Karpas-422 (cell line): ENCODE data around the gene GALNT12. TPM values are rescaled to one million over a fixed set of nuclear protein-coding genes. Genes with fewer than 3 reads are reported as not detected.

Experiments used
- DNase-seq: peaks from one replicate; pipeline ENCODE4 v3.0.0-alpha.2; 2015
- H2AFZ ChIP-seq: fragments of 200-600 bp; sonication (generic); 2 replicates; pipeline ENCODE4 v1.6.1; 2014; ENCODE audit warnings: antibody characterized with exemption, low read length, mixed read lengths
- H3K27ac ChIP-seq: fragments of 200-600 bp; sonication (generic); 2 replicates; pipeline ENCODE4 v1.5.1; 2014; ENCODE audit warnings: mild to moderate bottlenecking, low read length, moderate library complexity
- H3K27me3 ChIP-seq: fragments of 200-600 bp; sonication (generic); 2 replicates; pipeline ENCODE4 v1.6.1; 2014; ENCODE audit warnings: low read length, mixed read lengths
- H3K36me3 ChIP-seq: fragments of 200-600 bp; sonication (generic); 2 replicates; pipeline ENCODE4 v1.6.1; 2014; ENCODE audit warnings: low read length, mixed read lengths; ENCODE audit not compliant: insufficient read depth
- H3K4me1 ChIP-seq: fragments of 200-600 bp; sonication (generic); 2 replicates; pipeline ENCODE4 v1.6.1; 2014; ENCODE audit warnings: mild to moderate bottlenecking, low read length, mixed read lengths
- H3K4me2 ChIP-seq: fragments of 200-600 bp; sonication (generic); 2 replicates; pipeline ENCODE4 v1.6.1; 2014; ENCODE audit warnings: low read length, low read depth, mild to moderate bottlenecking; ENCODE audit not compliant: poor library complexity, severe bottlenecking
- H3K4me3 ChIP-seq: fragments of 200-600 bp; sonication (generic); 2 replicates; pipeline ENCODE4 v1.5.1; 2014; ENCODE audit warnings: mild to moderate bottlenecking, antibody characterized with exemption, low read length, mixed read lengths
- H3K79me2 ChIP-seq: fragments of 200-600 bp; sonication (generic); 2 replicates; pipeline ENCODE4 v1.6.1; 2014; ENCODE audit warnings: mild to moderate bottlenecking, low read length, mixed read lengths
- H3K9ac ChIP-seq: fragments of 200-600 bp; sonication (generic); 2 replicates; pipeline ENCODE4 v1.6.0; 2014; ENCODE audit warnings: low read length
- H3K9me2 ChIP-seq: fragments of 200-600 bp; sonication (generic), shearing (Covaris generic); replicated peaks from 2 replicates; pipeline ENCODE4 v1.6.0; 2014; ENCODE audit warnings: mild to moderate bottlenecking, low read length, moderate library complexity; ENCODE audit not compliant: insufficient read depth
- H3K9me3 ChIP-seq: fragments of 300-700, 200-600 bp; sonication (generic); 2 replicates; pipeline ENCODE4 v1.6.1; 2014; ENCODE audit warnings: low read length, mixed read lengths
- H4K20me1 ChIP-seq: fragments of 200-600 bp; sonication (generic); 2 replicates; pipeline ENCODE4 v1.6.1; 2014; ENCODE audit warnings: mild to moderate bottlenecking, antibody characterized with exemption, low read length, low read depth; ENCODE audit not compliant: insufficient read depth
- total RNA-seq: library from RNA; depleted of rRNA; stranded (reverse); fragments of >200 nt; shearing (Covaris generic); gene quantifications from 2 replicates; pipeline ENCODE4 v1.2.3, GENCODE V29; 2014; ENCODE audit warnings: low replicate concordance

GALNT12 gene
- total RNA-seq, 1 experiment from 2014 or later = 14.9 TPM

DNA sequence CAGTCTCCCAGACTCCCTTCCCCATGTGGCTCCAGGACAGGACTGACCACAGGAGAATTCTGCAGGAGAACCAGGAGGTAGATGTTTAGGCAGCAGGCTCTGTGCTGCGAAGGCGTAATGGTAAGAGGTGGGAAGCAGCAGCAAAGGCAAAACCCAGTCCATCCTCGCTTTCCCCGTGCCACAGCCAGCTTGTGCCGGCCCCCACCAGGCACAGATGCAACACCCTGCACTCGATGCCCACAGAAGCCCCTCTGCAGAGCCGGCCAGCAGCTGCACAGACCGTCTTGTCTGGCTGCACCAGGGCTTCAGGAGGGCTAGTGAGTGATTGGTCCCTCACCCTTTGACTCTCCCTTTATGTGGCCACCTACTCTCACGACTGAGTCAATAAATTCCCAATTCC is 39.1 kb upstream of the GALNT12 start:
- H3K27ac ChIP-seq = no peak overlapping the region
- no peak overlapping the region for H2AFZ ChIP-seq
- H3K27me3 ChIP-seq = no peaks in the 10 kb centered on the region
- no peaks in the 10 kb centered on the region for H3K9me3 ChIP-seq
- DNase-seq = no peak
- H3K4me1 ChIP-seq = peaks cover 9% of the 10 kb centered on the region
- no peak overlapping the region for H3K4me2 ChIP-seq
- no peak overlapping the region for H3K9ac ChIP-seq
- peaks cover 12% of the 10 kb centered on the region for H3K36me3 ChIP-seq
- H4K20me1 ChIP-seq = no peaks in the 10 kb centered on the region
- no peaks in the 10 kb centered on the region for H3K9me2 ChIP-seq
- H3K4me3 ChIP-seq = no peak overlapping the region
- H3K79me2 ChIP-seq = no peaks in the 10 kb centered on the region

GRCh38 chr9:98770717-98771116 is 36.8 kb upstream of the GALNT12 start:
- DNase-seq = no peak
- H3K27me3 ChIP-seq = no peaks in the 10 kb centered on the region
- H3K4me1 ChIP-seq = peaks cover 1% of the 10 kb centered on the region; the same call in 1 of the 2 replicates
- peaks cover 12% of the 10 kb centered on the region for H3K36me3 ChIP-seq
- H2AFZ ChIP-seq = no peak overlapping the region
- H4K20me1 ChIP-seq = no peaks in the 10 kb centered on the region
- H3K79me2 ChIP-seq = no peaks in the 10 kb centered on the region
- no peak overlapping the region for H3K9ac ChIP-seq
- no peak overlapping the region for H3K4me2 ChIP-seq
- H3K9me2 ChIP-seq = no peaks in the 10 kb centered on the region
- no peak overlapping the region for H3K4me3 ChIP-seq
- no peak overlapping the region for H3K27ac ChIP-seq
- H3K9me3 ChIP-seq = no peaks in the 10 kb centered on the region

- Histone ChIP-seq H3K36me3 (peaks cover 12% of the 10 kb centered on the region), H3K4me2 (no peak overlapping the region), H3K27me3 (no peaks in the 10 kb centered on the region), H3K9me3 (no peaks in the 10 kb centered on the region), H4K20me1 (no peaks in the 10 kb centered on the region), H3K79me2 (no peaks in the 10 kb centered on the region), H3K4me1 (peaks cover 2% of the 10 kb centered on the region; the same call in 1 of the 2 replicates), H3K27ac (no peak overlapping the region), H3K4me3 (no peak overlapping the region), H2AFZ (no peak overlapping the region), H3K9me2 (no peaks in the 10 kb centered on the region), H3K9ac (no peak overlapping the region)
- DNase-seq = no peak
Observed at GRCh38 chr9:98771209-98771874, 36.1 kb upstream of the GALNT12 start.

DNA sequence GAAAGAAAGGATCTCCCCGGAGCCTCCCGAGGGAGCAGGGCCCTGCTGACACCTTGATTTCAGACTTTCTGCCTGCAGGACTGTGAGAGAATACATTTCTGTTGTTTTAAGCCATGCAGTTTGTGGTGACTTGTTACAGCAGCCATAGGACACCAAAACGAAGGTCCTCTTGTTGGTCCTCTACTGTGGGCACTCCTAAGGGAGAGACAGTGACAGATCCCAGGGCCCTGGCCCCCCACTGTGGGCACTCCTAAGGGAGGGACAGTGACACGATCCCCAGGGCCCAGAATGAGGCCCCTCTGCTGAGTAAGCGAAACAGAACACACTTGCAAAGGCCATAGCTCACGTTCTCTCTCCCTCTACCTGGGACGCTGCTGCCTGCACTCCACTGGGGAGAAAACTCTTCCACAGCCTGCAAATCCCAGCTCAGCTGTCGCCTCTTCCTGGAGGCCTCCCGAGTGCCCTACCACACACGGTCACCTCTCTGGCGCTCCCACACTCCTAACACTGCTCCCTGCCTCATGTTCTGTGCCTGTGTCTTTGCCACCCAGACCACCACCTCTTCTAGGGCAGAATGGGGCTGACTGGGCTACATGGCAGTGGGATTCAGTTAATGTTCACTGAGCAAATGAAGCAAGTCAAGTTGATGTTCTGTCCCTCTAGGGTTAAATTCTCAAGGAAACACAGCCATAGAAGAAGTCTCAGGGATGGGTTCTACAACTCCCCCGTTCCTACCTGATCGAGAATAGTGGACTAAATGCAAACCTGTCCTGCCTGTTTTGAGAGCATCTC is 34.9 kb upstream of the GALNT12 start:
- DNase-seq = no peak

GRCh38 chr9:98773721-98774120 is 33.7 kb upstream of the GALNT12 start:
- no peaks in the 10 kb centered on the region for H4K20me1 ChIP-seq
- DNase-seq = no peak
- H3K27ac ChIP-seq = no peak overlapping the region
- H3K4me3 ChIP-seq = no peak overlapping the region
- no peak overlapping the region for H3K4me2 ChIP-seq
- no peaks in the 10 kb centered on the region for H3K79me2 ChIP-seq
- H3K4me1 ChIP-seq = peaks cover 2% of the 10 kb centered on the region; the same call in 1 of the 2 replicates
- no peaks in the 10 kb centered on the region for H3K9me2 ChIP-seq
- H3K27me3 ChIP-seq = no peaks in the 10 kb centered on the region
- H3K9ac ChIP-seq = no peak overlapping the region
- no peaks in the 10 kb centered on the region for H3K9me3 ChIP-seq
- H2AFZ ChIP-seq = no peak overlapping the region
- peaks cover 12% of the 10 kb centered on the region for H3K36me3 ChIP-seq

More for the DNA sequence above, 34.9 kb upstream of the GALNT12 start:
- Histone ChIP-seq H3K4me3 (no peak overlapping the region), H3K9me3 (no peaks in the 10 kb centered on the region), H3K4me1 (peaks cover 2% of the 10 kb centered on the region; the same call in 1 of the 2 replicates), H3K9me2 (no peaks in the 10 kb centered on the region), H3K9ac (no peak overlapping the region), H3K27ac (no peak overlapping the region), H3K4me2 (no peak overlapping the region), H3K79me2 (no peaks in the 10 kb centered on the region), H3K27me3 (no peaks in the 10 kb centered on the region), H4K20me1 (no peaks in the 10 kb centered on the region), H3K36me3 (peaks cover 12% of the 10 kb centered on the region), H2AFZ (no peak overlapping the region)

DNA sequence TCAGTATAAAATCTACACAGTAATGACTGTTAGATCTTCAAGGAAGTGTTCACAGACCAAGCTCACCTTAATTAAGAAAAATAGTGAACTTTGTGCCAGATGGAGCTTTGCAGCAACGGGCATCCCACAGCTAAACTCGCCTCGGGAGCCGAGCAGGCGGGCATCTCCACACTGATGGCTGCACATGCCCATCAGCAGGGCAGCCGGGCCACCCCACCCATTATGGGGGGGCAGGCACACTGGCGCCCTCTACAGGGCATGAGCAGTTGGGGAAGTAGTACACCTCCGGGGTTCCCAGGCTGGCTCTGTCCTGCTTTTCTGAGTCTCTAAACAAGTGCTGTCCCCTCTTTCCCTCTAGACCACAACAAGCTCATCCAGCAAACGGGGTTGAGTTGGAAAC is 32.7 kb upstream of the GALNT12 start:
- peaks cover 2% of the 10 kb centered on the region; the same call in 1 of the 2 replicates for H3K4me1 ChIP-seq

GRCh38 chr9:98775831-98776441 is 31.5 kb upstream of the GALNT12 start:
- peaks cover 2% of the 10 kb centered on the region; the same call in 1 of the 2 replicates for H3K4me1 ChIP-seq
- no peak overlapping the region for H3K4me3 ChIP-seq
- H3K36me3 ChIP-seq = peaks cover 8% of the 10 kb centered on the region; the same call in 1 of the 2 replicates
- H3K27ac ChIP-seq = no peak overlapping the region
- 0 out of 2 replicates have a peak overlapping the region, but pooled peaks have one; percentile 6 for H2AFZ ChIP-seq
- H3K79me2 ChIP-seq = no peaks in the 10 kb centered on the region
- H3K27me3 ChIP-seq = no peaks in the 10 kb centered on the region
- H3K9me2 ChIP-seq = no peaks in the 10 kb centered on the region
- no peaks in the 10 kb centered on the region for H4K20me1 ChIP-seq
- no peak overlapping the region for H3K9ac ChIP-seq
- DNase-seq = peak; percentile 93
- no peak overlapping the region for H3K4me2 ChIP-seq
- no peaks in the 10 kb centered on the region for H3K9me3 ChIP-seq

More for the DNA sequence above, 32.7 kb upstream of the GALNT12 start:
- Histone ChIP-seq H3K9me3 (no peaks in the 10 kb centered on the region), H3K27ac (no peak overlapping the region), H4K20me1 (no peaks in the 10 kb centered on the region), H3K79me2 (no peaks in the 10 kb centered on the region), H2AFZ (no peak overlapping the region), H3K4me3 (no peak overlapping the region), H3K9ac (no peak overlapping the region), H3K36me3 (peaks cover 12% of the 10 kb centered on the region), H3K9me2 (no peaks in the 10 kb centered on the region), H3K4me2 (no peak overlapping the region), H3K27me3 (no peaks in the 10 kb centered on the region)
- peak; percentile 81 for DNase-seq

GRCh38 chr9:98777618-98778017 is 29.9 kb upstream of the GALNT12 start:
- Histone ChIP-seq H3K4me1 (peaks cover 2% of the 10 kb centered on the region; the same call in 1 of the 2 replicates), H3K27ac (no peak overlapping the region), H3K4me2 (no peak overlapping the region), H3K9me3 (no peaks in the 10 kb centered on the region), H3K79me2 (no peaks in the 10 kb centered on the region), H3K27me3 (no peaks in the 10 kb centered on the region), H4K20me1 (no peaks in the 10 kb centered on the region), H3K36me3 (peaks cover 8% of the 10 kb centered on the region; the same call in 1 of the 2 replicates), H3K9ac (no peak overlapping the region), H2AFZ (no peak overlapping the region), H3K9me2 (no peaks in the 10 kb centered on the region), H3K4me3 (no peak overlapping the region)
- DNase-seq = no peak
